Measurements from ENCODE around the gene UNC5C. TPM values are rescaled to one million over a fixed set of nuclear protein-coding genes. Genes with fewer than 3 reads are reported as not detected.

Gene UNC5C
- total and polyA plus RNA-seq, 8 donors = 0.15 to 0.84 (median 0.34) TPM

DNA sequence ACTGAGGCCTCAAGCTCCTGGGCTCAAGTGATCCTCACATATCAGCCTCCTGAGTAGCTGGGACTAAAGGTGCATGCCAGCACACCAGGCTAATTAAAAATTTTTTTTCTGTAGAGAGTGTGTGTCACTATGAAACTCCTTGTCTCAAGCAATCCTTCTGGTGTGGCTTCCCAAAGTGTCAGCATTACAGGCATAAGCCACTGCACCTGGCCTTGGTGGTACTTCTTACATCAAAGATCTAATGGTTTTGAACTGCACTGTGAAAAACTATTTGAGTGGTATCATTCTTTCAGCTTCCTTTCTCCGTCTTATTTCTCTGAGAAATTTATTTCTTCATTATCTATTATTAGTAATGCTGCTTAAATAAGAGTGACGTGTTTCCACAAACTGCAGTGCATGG, 98.5 kb downstream of the UNC5C start:
- DNase-seq (no peak), ATAC-seq (no peak), FAIRE-seq (no peak)
- WGBS, 2 donors = 59 to 76% methylated on average over 2 of the region's 2 CpGs
- no peak overlapping the region for H3K4me3 ChIP-seq
- H3K4me1 ChIP-seq = no peaks in the 10 kb centered on the region
- TF ChIP-seq, protein P1, sequence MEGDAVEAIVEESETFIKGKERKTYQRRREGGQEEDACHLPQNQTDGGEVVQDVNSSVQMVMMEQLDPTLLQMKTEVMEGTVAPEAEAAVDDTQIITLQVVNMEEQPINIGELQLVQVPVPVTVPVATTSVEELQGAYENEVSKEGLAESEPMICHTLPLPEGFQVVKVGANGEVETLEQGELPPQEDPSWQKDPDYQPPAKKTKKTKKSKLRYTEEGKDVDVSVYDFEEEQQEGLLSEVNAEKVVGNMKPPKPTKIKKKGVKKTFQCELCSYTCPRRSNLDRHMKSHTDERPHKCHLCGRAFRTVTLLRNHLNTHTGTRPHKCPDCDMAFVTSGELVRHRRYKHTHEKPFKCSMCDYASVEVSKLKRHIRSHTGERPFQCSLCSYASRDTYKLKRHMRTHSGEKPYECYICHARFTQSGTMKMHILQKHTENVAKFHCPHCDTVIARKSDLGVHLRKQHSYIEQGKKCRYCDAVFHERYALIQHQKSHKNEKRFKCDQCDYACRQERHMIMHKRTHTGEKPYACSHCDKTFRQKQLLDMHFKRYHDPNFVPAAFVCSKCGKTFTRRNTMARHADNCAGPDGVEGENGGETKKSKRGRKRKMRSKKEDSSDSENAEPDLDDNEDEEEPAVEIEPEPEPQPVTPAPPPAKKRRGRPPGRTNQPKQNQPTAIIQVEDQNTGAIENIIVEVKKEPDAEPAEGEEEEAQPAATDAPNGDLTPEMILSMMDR (IDR thresholded peaks at IDR 0.05) = no peak
- intact Hi-C loops (cut with DNase I) = no loop called here
- H3K27ac ChIP-seq = no peak overlapping the region
- H3K9me3 ChIP-seq = no peaks in the 10 kb centered on the region
- no peaks in the 10 kb centered on the region for H3K36me3 ChIP-seq
- no peaks in the 10 kb centered on the region for H3K27me3 ChIP-seq

DNA sequence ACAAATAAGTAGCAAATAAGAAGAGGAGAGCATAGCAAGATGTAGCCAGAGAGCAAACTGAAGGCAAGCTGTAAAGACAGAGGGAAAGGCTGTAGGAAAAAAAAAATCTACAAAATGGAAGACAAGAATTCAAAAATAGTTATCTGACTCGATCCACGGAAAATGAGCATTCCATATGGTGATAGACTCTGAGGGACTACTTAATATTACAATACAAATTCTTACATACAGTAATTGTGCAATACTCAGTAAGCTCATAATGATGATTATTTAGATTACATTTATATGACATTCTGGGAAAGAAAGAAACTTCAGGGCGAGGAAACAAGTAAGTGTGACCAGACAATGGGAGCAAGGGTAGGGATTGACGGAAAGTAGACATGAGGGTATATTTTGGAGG, 102.6 kb downstream of the UNC5C start:
- Histone ChIP-seq H3K36me3 (no peaks in the 10 kb centered on the region), H3K27me3 (no peaks in the 10 kb centered on the region), H3K4me3 (no peak overlapping the region), H3K9me3 (no peaks in the 10 kb centered on the region), H3K4me1 (no peaks in the 10 kb centered on the region), H3K27ac (no peak overlapping the region)
- FAIRE-seq (no peak), DNase-seq (no peak), ATAC-seq (no peak)
- TF ChIP-seq, protein P1 (IDR thresholded peaks at IDR 0.05) = no peak
- WGBS, 2 donors = 87 to 95% methylated on average over 4 of the region's 4 CpGs
- intact Hi-C loops (cut with DNase I) = no loop called here

DNA sequence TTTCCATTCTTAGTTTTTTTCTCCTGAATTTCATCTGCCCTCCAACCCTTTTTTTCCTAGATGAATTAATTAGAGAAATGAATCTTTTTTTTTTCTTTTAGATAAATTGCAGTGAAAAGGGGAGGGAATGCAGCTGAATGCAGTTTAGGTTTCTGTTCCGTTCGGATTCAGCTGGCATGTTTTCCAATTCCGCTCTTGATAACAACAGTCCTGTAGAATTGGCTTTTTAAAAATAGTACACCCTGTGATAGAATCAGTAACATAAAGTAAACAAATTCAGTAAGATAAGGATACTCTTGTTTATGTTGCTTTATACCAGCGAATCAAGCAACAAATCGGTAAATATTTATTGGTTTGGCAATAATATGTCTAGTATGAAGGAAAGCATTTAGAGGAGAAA, 103.5 kb downstream of the UNC5C start:
- intact Hi-C loops (cut with DNase I) = no loop called here
- DNase-seq (no peak), FAIRE-seq (no peak), ATAC-seq (peak in 2 of 4 donors; percentile 52 to 53)
- Histone ChIP-seq H3K9me3 (no peaks in the 10 kb centered on the region), H3K4me3 (peak overlapping the region in 1 of 4 donors; percentile 34), H3K4me1 (no peaks in the 10 kb centered on the region), H3K27ac (no peak overlapping the region), H3K27me3 (no peaks in the 10 kb centered on the region), H3K36me3 (no peaks in the 10 kb centered on the region)
- TF ChIP-seq, protein P1 (IDR thresholded peaks at IDR 0.05) = no peak
- WGBS, 2 donors = 14 to 21% methylated on average over 5 of the region's 5 CpGs

DNA sequence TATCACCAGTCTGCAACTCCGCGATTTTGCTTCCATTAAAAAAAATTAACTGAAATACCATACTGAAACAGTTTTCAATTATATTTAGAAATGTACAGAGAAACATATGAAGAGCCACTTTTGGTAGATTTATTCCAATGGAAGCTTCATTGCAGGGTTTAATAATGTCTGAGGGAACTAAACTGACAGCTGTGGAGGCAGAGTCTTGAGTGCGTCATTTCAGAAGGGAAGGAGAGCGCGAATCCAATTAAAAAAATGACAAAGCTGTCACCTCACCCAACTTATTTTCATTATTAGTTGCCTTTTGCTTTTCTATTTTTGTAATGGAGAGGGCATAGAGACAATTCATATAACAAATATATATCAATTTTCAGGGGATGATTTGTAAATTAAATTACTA, 104.0 kb downstream of the UNC5C start:
- H3K27me3 ChIP-seq = no peaks in the 10 kb centered on the region
- intact Hi-C loops (cut with DNase I) = no loop called here
- H3K4me1 ChIP-seq = no peaks in the 10 kb centered on the region
- DNase-seq (no peak), FAIRE-seq (no peak), ATAC-seq (no peak)
- no peaks in the 10 kb centered on the region for H3K9me3 ChIP-seq
- no peak overlapping the region for H3K27ac ChIP-seq
- no peaks in the 10 kb centered on the region for H3K36me3 ChIP-seq
- WGBS, 2 donors = 93% methylated on average over 5 of the region's 5 CpGs
- no peak overlapping the region for H3K4me3 ChIP-seq
- TF ChIP-seq, protein P1 (IDR thresholded peaks at IDR 0.05) = no peak

DNA sequence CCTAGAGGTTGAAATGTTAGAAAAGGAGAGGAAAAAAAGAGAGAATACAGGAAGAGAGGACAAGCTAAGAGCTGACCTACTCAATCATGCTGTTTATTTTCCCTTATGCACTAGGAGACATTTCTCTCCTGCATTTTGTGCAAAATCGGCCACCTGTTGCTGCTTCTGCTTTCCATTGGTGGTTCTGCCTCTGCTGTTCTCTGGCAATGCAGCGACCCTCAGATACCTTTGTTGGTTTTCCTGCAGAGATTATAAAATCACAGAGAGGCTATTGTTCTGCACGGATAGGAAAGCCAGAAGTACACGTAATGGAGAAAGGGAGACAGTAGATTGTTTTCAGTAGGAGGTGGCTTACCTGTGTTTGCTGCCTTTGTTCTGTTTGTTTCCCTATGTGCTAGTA, 108.9 kb downstream of the UNC5C start:
- H3K36me3 ChIP-seq = no peaks in the 10 kb centered on the region
- FAIRE-seq (no peak), DNase-seq (no peak), ATAC-seq (peak in 2 of 4 donors; percentile 65 to 68)
- intact Hi-C loops (cut with DNase I) = no loop called here
- no peaks in the 10 kb centered on the region for H3K9me3 ChIP-seq
- TF ChIP-seq, protein P1 (IDR thresholded peaks at IDR 0.05) = no peak
- 10 to 11% methylated on average over 4 of the region's 4 CpGs for WGBS, 2 donors
- H3K27me3 ChIP-seq = no peaks in the 10 kb centered on the region
- H3K27ac ChIP-seq = peak overlapping the region in 1 of 4 donors; percentile 25
- no peak overlapping the region for H3K4me3 ChIP-seq
- H3K4me1 ChIP-seq = no peaks in the 10 kb centered on the region

All from pancreas (tissue), 10 donors.